Uterus (tissue), 2 donors: Measurements from ENCODE around the gene PTPN6.

ENCODE experiments used
- POLR2A ChIP-seq, 2 donors: fragments of 450-650 bp; IDR thresholded peaks; one replicate each; pipeline ENCODE4 v1.6.1; 2016; ENCODE audit warnings: antibody characterized with exemption in 2 of 2, mild to moderate bottlenecking in 1 of 2, moderate library complexity in 1 of 2
- TF ChIP-seq, protein P1 (sequence below), 4 experiments: fragments of 200-600 bp in 2 of 4; fragments of 450-650 bp in 2 of 4; sonication (generic) in 2 of 4; IDR thresholded peaks; one replicate each; pipeline ENCODE4 v1.5.1; 2016 to 2019; ENCODE audit warnings: antibody characterized with exemption in 4 of 4, mild to moderate bottlenecking in 2 of 4, moderate library complexity in 1 of 4

- TF ChIP-seq, protein P1, sequence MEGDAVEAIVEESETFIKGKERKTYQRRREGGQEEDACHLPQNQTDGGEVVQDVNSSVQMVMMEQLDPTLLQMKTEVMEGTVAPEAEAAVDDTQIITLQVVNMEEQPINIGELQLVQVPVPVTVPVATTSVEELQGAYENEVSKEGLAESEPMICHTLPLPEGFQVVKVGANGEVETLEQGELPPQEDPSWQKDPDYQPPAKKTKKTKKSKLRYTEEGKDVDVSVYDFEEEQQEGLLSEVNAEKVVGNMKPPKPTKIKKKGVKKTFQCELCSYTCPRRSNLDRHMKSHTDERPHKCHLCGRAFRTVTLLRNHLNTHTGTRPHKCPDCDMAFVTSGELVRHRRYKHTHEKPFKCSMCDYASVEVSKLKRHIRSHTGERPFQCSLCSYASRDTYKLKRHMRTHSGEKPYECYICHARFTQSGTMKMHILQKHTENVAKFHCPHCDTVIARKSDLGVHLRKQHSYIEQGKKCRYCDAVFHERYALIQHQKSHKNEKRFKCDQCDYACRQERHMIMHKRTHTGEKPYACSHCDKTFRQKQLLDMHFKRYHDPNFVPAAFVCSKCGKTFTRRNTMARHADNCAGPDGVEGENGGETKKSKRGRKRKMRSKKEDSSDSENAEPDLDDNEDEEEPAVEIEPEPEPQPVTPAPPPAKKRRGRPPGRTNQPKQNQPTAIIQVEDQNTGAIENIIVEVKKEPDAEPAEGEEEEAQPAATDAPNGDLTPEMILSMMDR (IDR thresholded peaks at IDR 0.05): no peak
- TF ChIP-seq POLR2A (IDR thresholded peaks at IDR 0.05): no peak
Measured at GRCh38 chr12:6923851-6924250, 27.3 kb upstream of the PTPN6 start.
